Measurements from ENCODE around the gene RIF1.
"Not testable (repeated sequence)": the region's sequence is repeated elsewhere in the genome, so short reads cannot be mapped to it uniquely, and the experiment has no call there.

Gene RIF1

GRCh38 chr2:151409601-151410484, at the start of gene RIF1:
Gene RIF1, plus strand, starts transcription at chr2:151409902. Its CDS starts 522 bp downstream, at chr2:151410424.
- peak; percentile 84 for DNase-seq

- no peak for DNase-seq
These were observed 47.9 kb upstream of the RIF1 start for GRCh38 chr2:151361674-151362370.

GRCh38 chr2:151363709-151364108, 46.0 kb upstream of the RIF1 start:
- DNase-seq = no peak

GRCh38 chr2:151367571-151367970, 42.1 kb upstream of the RIF1 start:
- no peak for DNase-seq

GRCh38 chr2:151374436-151374835, 35.3 kb upstream of the RIF1 start:
- DNase-seq = no peak

- no peak for DNase-seq
These were observed 30.5 kb upstream of the RIF1 start for GRCh38 chr2:151379169-151379568.

- no peak for DNase-seq
These were observed 29.0 kb upstream of the RIF1 start for GRCh38 chr2:151380580-151381235.

- no peak for DNase-seq
These were observed 28.4 kb upstream of the RIF1 start for GRCh38 chr2:151381266-151381665.

GRCh38 chr2:151388011-151388410, 21.7 kb upstream of the RIF1 start:
- DNase-seq = no peak

GRCh38 chr2:151391436-151391835, 18.3 kb upstream of the RIF1 start:
- DNase-seq = no peak

GRCh38 chr2:151394509-151394908, 15.2 kb upstream of the RIF1 start:
- no peak for DNase-seq

GRCh38 chr2:151395509-151396374, 14.0 kb upstream of the RIF1 start:
- no peak for DNase-seq

GRCh38 chr2:151399981-151400380, 9.7 kb upstream of the RIF1 start:
- DNase-seq = no peak

- DNase-seq = no peak
These were observed 8.6 kb upstream of the RIF1 start for GRCh38 chr2:151401149-151401548.

- no peak for DNase-seq
These were observed 5.8 kb upstream of the RIF1 start for GRCh38 chr2:151403914-151404313.

- no peak for DNase-seq
These were observed 4.3 kb upstream of the RIF1 start for GRCh38 chr2:151405376-151405775.

GRCh38 chr2:151407281-151407680, 2.4 kb upstream of the RIF1 start:
- no peak for DNase-seq

GRCh38 chr2:151408788-151409600, 708 bp upstream of the RIF1 start:
- no peak for DNase-seq

- peak; percentile 54 to 57 for DNase-seq
These were observed 758 bp downstream of the RIF1 start for GRCh38 chr2:151410485-151410834.

GRCh38 chr2:151417650-151418049, 7.9 kb downstream of the RIF1 start:
- DNase-seq = no peak

GRCh38 chr2:151421681-151422080, 12.0 kb downstream of the RIF1 start:
- not testable (repeated sequence) for DNase-seq

GRCh38 chr2:151422917-151423439, 13.3 kb downstream of the RIF1 start:
- DNase-seq = no peak

All from stimulated activated CD4-positive, alpha-beta T cell treated with anti-CD3 and anti-CD28 coated beads, Interleukin-2, amount 100 ng/mL, for 24 hours (primary cell).